HEK293 (cell line): Measurements from ENCODE around the gene MOB3C.
"Not testable (repeated sequence)": the region's sequence is repeated elsewhere in the genome, so short reads cannot be mapped to it uniquely, and the experiment has no call there.

Experiments
- CTCF ChIP-seq: fragments of 450-650 bp; formaldehyde crosslinking; IDR thresholded peaks from 2 replicates; pipeline ENCODE4 v1.5.1; 2016; ENCODE audit warnings: missing biosample characterization, missing genetic modification characterization
- ELK4 ChIP-seq: IDR thresholded peaks from 2 replicates; pipeline ENCODE4 v1.6.1; 2011; ENCODE audit warnings: mild to moderate bottlenecking, low read depth, low read length, borderline replicate concordance
- SETDB1 ChIP-seq: IDR thresholded peaks from one replicate; pipeline ENCODE4 v1.6.1; 2017; ENCODE audit warnings: mild to moderate bottlenecking, low read length, moderate library complexity, mixed read lengths; ENCODE audit not compliant: insufficient read length
- ZBTB26 ChIP-seq: fragments of 450-650 bp; formaldehyde crosslinking; optimal IDR thresholded peaks from 2 replicates; pipeline ENCODE3; 2016; ENCODE audit warnings: missing biosample characterization, mild to moderate bottlenecking, missing genetic modification characterization
- ZNF19 ChIP-seq: fragments of 450-650 bp; formaldehyde crosslinking; IDR thresholded peaks from 2 replicates; pipeline ENCODE4; 2016; ENCODE audit warnings: missing biosample characterization, missing genetic modification characterization, low read depth
- ZNF624 ChIP-seq: fragments of 450-650 bp; formaldehyde crosslinking; IDR thresholded peaks from 2 replicates; pipeline ENCODE4 v1.5.1; 2017; ENCODE audit warnings: missing biosample characterization, missing genetic modification characterization
- TF ChIP-seq, protein P1 (sequence below): fragments of 450-650 bp; formaldehyde crosslinking; IDR thresholded peaks from 2 replicates; pipeline ENCODE4 v1.5.1; 2017; ENCODE audit warnings: missing biosample characterization, missing genetic modification characterization

GRCh38 chr1:46654698-46655097 is 38.1 kb upstream of the MOB3C start:
- TF ChIP-seq, protein P1, sequence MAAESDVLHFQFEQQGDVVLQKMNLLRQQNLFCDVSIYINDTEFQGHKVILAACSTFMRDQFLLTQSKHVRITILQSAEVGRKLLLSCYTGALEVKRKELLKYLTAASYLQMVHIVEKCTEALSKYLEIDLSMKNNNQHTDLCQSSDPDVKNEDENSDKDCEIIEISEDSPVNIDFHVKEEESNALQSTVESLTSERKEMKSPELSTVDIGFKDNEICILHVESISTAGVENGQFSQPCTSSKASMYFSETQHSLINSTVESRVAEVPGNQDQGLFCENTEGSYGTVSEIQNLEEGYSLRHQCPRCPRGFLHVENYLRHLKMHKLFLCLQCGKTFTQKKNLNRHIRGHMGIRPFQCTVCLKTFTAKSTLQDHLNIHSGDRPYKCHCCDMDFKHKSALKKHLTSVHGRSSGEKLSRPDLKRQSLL, result not testable (repeated sequence)
- not testable (repeated sequence) for TF ChIP-seq CTCF (tag by site-specific recombination); ZNF19; ZNF624 (tag by site-specific recombination); SETDB1; ELK4; ZBTB26 (tag by site-specific recombination)
